ENCODE data around the gene ZNF57.
"Not testable (repeated sequence)": the region's sequence is repeated elsewhere in the genome, so short reads cannot be mapped to it uniquely, and the experiment has no call there.

DNA sequence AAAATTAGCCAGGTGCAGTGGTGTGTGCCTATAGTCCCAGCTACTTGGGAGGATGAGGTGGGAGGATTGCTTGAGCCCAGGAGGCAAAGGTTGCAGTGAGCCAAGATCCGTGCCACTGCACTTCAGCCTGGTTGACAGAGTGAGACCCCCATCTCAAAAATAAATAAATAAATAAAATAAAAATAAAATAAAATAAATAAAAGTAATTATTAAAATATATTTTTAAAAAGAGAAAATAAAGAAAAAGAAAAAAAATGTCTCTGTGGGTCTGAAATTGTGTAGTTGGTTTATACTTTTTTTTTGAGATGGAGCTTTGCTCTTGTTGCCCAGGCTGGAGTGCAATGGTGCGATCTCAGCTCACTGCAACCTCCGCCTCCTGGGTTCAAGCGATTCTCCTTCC lies 35.1 kb downstream of the ZNF57 start:
- not testable (repeated sequence) for TF ChIP-seq POLR2AphosphoS5 (IDR thresholded peaks at IDR 0.05; ENCODE audit: borderline replicate concordance, low read depth, low read length); EZH2 (IDR thresholded peaks at IDR 0.05); FOXP2 (optimal IDR thresholded peaks at IDR 0.05; ENCODE audit: control extremely low read depth, extremely low read length, insufficient read depth)

All from SK-N-MC (cell line).